HCT116 (cell line): ENCODE results near the gene ASMTL.
"Not testable (repeated sequence)": the region's sequence is repeated elsewhere in the genome, so short reads cannot be mapped to it uniquely, and the experiment has no call there.

ENCODE experiments used
- POLR2AphosphoS5 ChIP-seq: IDR thresholded peaks from 2 replicates; pipeline ENCODE4 v1.6.1; 2011; ENCODE audit warnings: mild to moderate bottlenecking, low read depth, low read length, moderate library complexity
- TCF7L2 ChIP-seq: IDR thresholded peaks from 2 replicates; pipeline ENCODE4 v1.7.0; 2011; ENCODE audit warnings: borderline replicate concordance, inconsistent platforms; ENCODE audit not compliant: insufficient read depth, insufficient read length; ENCODE audit errors: extremely low read depth
- YY1 ChIP-seq: IDR thresholded peaks from 2 replicates; pipeline ENCODE4 v1.6.1; 2011; ENCODE audit warnings: low read length, low read depth, moderate library complexity, mild to moderate bottlenecking; ENCODE audit not compliant: insufficient replicate concordance; ENCODE audit errors: extremely low read depth
- TF ChIP-seq, protein P1 (sequence below), 3 experiments: fragments of 200-600 bp in 1 of 3; sonication (generic) in 1 of 3; IDR thresholded peaks in 2 of 3; conservative IDR thresholded peaks in 1 of 3; 2 replicates each; pipeline ENCODE4 v1.5.1; 2012 to 2017; ENCODE audit warnings: low read depth in 2 of 3, low read length in 2 of 3, antibody characterized with exemption in 1 of 3, borderline replicate concordance in 1 of 3, control low read depth in 1 of 3, mild to moderate bottlenecking in 1 of 3, mixed read lengths in 1 of 3, mixed run types in 1 of 3, moderate library complexity in 1 of 3; ENCODE audit not compliant: insufficient read depth in 1 of 3

GRCh38 chrX:1474593-1474992 is 21.9 kb upstream of the ASMTL start:
- not testable (repeated sequence) for TF ChIP-seq POLR2AphosphoS5, TCF7L2, YY1
- TF ChIP-seq, protein P1, sequence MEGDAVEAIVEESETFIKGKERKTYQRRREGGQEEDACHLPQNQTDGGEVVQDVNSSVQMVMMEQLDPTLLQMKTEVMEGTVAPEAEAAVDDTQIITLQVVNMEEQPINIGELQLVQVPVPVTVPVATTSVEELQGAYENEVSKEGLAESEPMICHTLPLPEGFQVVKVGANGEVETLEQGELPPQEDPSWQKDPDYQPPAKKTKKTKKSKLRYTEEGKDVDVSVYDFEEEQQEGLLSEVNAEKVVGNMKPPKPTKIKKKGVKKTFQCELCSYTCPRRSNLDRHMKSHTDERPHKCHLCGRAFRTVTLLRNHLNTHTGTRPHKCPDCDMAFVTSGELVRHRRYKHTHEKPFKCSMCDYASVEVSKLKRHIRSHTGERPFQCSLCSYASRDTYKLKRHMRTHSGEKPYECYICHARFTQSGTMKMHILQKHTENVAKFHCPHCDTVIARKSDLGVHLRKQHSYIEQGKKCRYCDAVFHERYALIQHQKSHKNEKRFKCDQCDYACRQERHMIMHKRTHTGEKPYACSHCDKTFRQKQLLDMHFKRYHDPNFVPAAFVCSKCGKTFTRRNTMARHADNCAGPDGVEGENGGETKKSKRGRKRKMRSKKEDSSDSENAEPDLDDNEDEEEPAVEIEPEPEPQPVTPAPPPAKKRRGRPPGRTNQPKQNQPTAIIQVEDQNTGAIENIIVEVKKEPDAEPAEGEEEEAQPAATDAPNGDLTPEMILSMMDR (IDR thresholded peaks at IDR 0.05 in 2 of 3, conservative IDR thresholded peaks at IDR 0.05 in 1 of 3; ENCODE audit: borderline replicate concordance in 1 of 3, insufficient read depth in 1 of 3, low read depth in 2 of 3, low read length in 2 of 3): not testable (repeated sequence)
